GM12878 (cell line): ENCODE results near the gene UQCRH. TPM values are rescaled to one million over a fixed set of nuclear protein-coding genes. Genes with fewer than 3 reads are reported as not detected.

Source experiments
- ASH2L ChIP-seq: fragments of 300-600, 200-600 bp; sonication (generic); IDR thresholded peaks from 2 replicates; pipeline ENCODE4 v1.6.1; 2017; ENCODE audit warnings: low read depth, mild to moderate bottlenecking, borderline replicate concordance
- BCL3 ChIP-seq: IDR thresholded peaks from 2 replicates; pipeline ENCODE4 v1.6.1; 2011; ENCODE audit warnings: borderline replicate concordance, low read depth, mild to moderate bottlenecking, moderate library complexity, low read length; ENCODE audit not compliant: insufficient read depth, poor library complexity, severe bottlenecking
- CBX3 ChIP-seq: fragments of 200-600 bp; sonication (generic); IDR thresholded peaks from 2 replicates; pipeline ENCODE4 v1.6.1; 2016; ENCODE audit warnings: low read depth, borderline replicate concordance
- CEBPB ChIP-seq, 2 experiments: fragments of 150-350 bp in 1 of 2; IDR thresholded peaks; 2 replicates each; pipeline ENCODE4 v1.6.1; 2012 to 2014; ENCODE audit warnings: low read depth in 2 of 2, low read length in 2 of 2, borderline replicate concordance in 1 of 2, inconsistent platforms in 1 of 2
- CHD2 ChIP-seq: IDR thresholded peaks from 2 replicates; pipeline ENCODE4 v1.6.1; 2011; ENCODE audit warnings: low read depth, low read length, improper control_type of control experiment, borderline replicate concordance
- E2F4 ChIP-seq: IDR thresholded peaks from 2 replicates; pipeline ENCODE4 v1.6.1; 2012; ENCODE audit warnings: low read depth, low read length, improper control_type of control experiment
- ETV6 ChIP-seq, 2 experiments: fragments of 450-650 bp in 1 of 2; IDR thresholded peaks in 1 of 2; conservative IDR thresholded peaks in 1 of 2; 2 replicates each; pipeline ENCODE4 v1.6.1; 2014; ENCODE audit warnings: antibody characterized with exemption in 1 of 2, borderline replicate concordance in 1 of 2, low read depth in 1 of 2, mild to moderate bottlenecking in 1 of 2, moderate library complexity in 1 of 2
- HSF1 ChIP-seq: fragments of 150-350 bp; IDR thresholded peaks from 2 replicates; pipeline ENCODE4 v1.6.1; 2014; ENCODE audit warnings: mild to moderate bottlenecking, low read depth, low read length
- IKZF1 ChIP-seq: fragments of 450-650 bp; conservative IDR thresholded peaks from 2 replicates; pipeline ENCODE4 v1.6.1; 2017; ENCODE audit warnings: antibody characterized with exemption, mild to moderate bottlenecking
- IRF4 ChIP-seq: IDR thresholded peaks from 2 replicates; pipeline ENCODE4 v1.6.1; 2011; ENCODE audit warnings: low read depth, low read length
- MTA2 ChIP-seq: fragments of 450-650 bp; IDR thresholded peaks from 2 replicates; pipeline ENCODE4 v1.6.1; 2016; ENCODE audit warnings: low read depth, mild to moderate bottlenecking, moderate library complexity
- MYC ChIP-seq: IDR thresholded peaks from 2 replicates; pipeline ENCODE4 v1.6.1; 2011; ENCODE audit warnings: mild to moderate bottlenecking, low read length, moderate library complexity, inconsistent platforms; ENCODE audit not compliant: insufficient read depth, insufficient replicate concordance, insufficient read length, severe bottlenecking
- NBN ChIP-seq: fragments of 450-650 bp; IDR thresholded peaks from 2 replicates; pipeline ENCODE4 v1.6.1; 2016
- NFXL1 ChIP-seq: fragments of 450-650 bp; IDR thresholded peaks from 2 replicates; pipeline ENCODE4 v1.6.1; 2017; ENCODE audit warnings: antibody characterized with exemption, mild to moderate bottlenecking, borderline replicate concordance
- POLR2AphosphoS2 ChIP-seq: IDR thresholded peaks from 2 replicates; pipeline ENCODE4 v1.6.1; 2011; ENCODE audit warnings: low read depth, mild to moderate bottlenecking, low read length, improper control_type of control experiment, moderate library complexity
- POLR2AphosphoS5 ChIP-seq: IDR thresholded peaks from 2 replicates; pipeline ENCODE4 v1.6.1; 2011; ENCODE audit warnings: mild to moderate bottlenecking, low read length, inconsistent platforms
- RB1 ChIP-seq: fragments of 450-650 bp; formaldehyde crosslinking; IDR thresholded peaks from 2 replicates; pipeline ENCODE4 v1.6.1; 2017; ENCODE audit warnings: mild to moderate bottlenecking, borderline replicate concordance
- RBBP5 ChIP-seq: fragments of 200-600 bp; sonication (generic); conservative IDR thresholded peaks from 2 replicates; pipeline ENCODE4 v1.6.1; 2016
- SMAD1 ChIP-seq: fragments of 450-650 bp; IDR thresholded peaks from 2 replicates; pipeline ENCODE4 v1.6.1; 2018; ENCODE audit warnings: mild to moderate bottlenecking, low read depth; ENCODE audit not compliant: partially characterized antibody
- SMAD5 ChIP-seq: IDR thresholded peaks from 2 replicates; pipeline ENCODE4 v1.6.1; 2016; ENCODE audit warnings: antibody characterized with exemption, low read depth
- SUZ12 ChIP-seq: fragments of 200-600 bp; sonication (generic); IDR thresholded peaks from one replicate; pipeline ENCODE4 v1.6.1; 2018; ENCODE audit warnings: antibody characterized with exemption, mild to moderate bottlenecking; ENCODE audit not compliant: unreplicated experiment
- USF1 ChIP-seq: IDR thresholded peaks from 2 replicates; pipeline ENCODE4 v1.6.1; 2011; ENCODE audit warnings: borderline replicate concordance, low read depth, mild to moderate bottlenecking, moderate library complexity, mixed read lengths, low read length; ENCODE audit not compliant: insufficient read depth; ENCODE audit errors: extremely low read length
- ZNF207 ChIP-seq: fragments of 450-650 bp; IDR thresholded peaks from 2 replicates; pipeline ENCODE4 v1.6.1; 2014; ENCODE audit warnings: antibody characterized with exemption, mild to moderate bottlenecking, borderline replicate concordance
- ZNF24 ChIP-seq: fragments of 450-650 bp; IDR thresholded peaks from 2 replicates; pipeline ENCODE4 v1.6.1; 2017; ENCODE audit warnings: antibody characterized with exemption, mild to moderate bottlenecking
- ZNF622 ChIP-seq: fragments of 450-650 bp; IDR thresholded peaks from 2 replicates; pipeline ENCODE4 v1.6.1; 2017; ENCODE audit warnings: mild to moderate bottlenecking, inconsistent platforms
- ZSCAN29 ChIP-seq: fragments of 450-650 bp; IDR thresholded peaks from 2 replicates; pipeline ENCODE4 v1.6.1; 2017; ENCODE audit warnings: mild to moderate bottlenecking, moderate library complexity
- polyA plus RNA-seq, 11 experiments: library from polyadenylated mRNA; depleted of rRNA in 4 of 11; unstranded in 6 of 11; stranded (reverse) in 5 of 11; fragments of >200 nt; fragmentation: Nextera tagmentation in 4 of 11; fragmentation: Illumina TruSeq in 1 of 11; extraction: Ambion mirVana in 4 of 11; extraction: Trizol in 1 of 11; gene quantifications; 1 replicate in 1 of 11; 2 replicates in 10 of 11; pipeline versions ENCODE4 v1.2.1 to v1.2.3, GENCODE V29; 2011 to 2016; ENCODE audit warnings: inconsistent platforms in 2 of 11, missing spikeins in 2 of 11, low read depth in 1 of 11
- total RNA-seq, 4 experiments: library from RNA; depleted of rRNA in 3 of 4; stranded (reverse); fragments of >200 nt in 3 of 4; fragmentation: Illumina TruSeq in 1 of 4; extraction: Trizol in 1 of 4; gene quantifications; 2 replicates each; pipeline versions ENCODE4 v1.2.1 to v1.2.3, GENCODE V29; 2013 to 2021

UQCRH gene
- total and polyA plus RNA-seq, 10 of the 15 experiments (the other 5 are each of a cell fraction or from before 2014, with no cell fraction given) = 363 to 1,782 (median 597) TPM

- TF ChIP-seq E2F4 = peak; percentile 4; the same call in 1 of the 2 replicates
- TF ChIP-seq BCL3 = no peak
- TF ChIP-seq IRF4 = no peak
- 0 out of 2 replicates have a peak, but pooled peaks have one; percentile 26 for TF ChIP-seq MTA2
- 0 out of 2 replicates have a peak, but pooled peaks have one; percentile 35 for TF ChIP-seq HSF1
- no peak for TF ChIP-seq CHD2
- TF ChIP-seq CBX3 = no peak
- no peak for TF ChIP-seq ASH2L
- no peak for TF ChIP-seq ETV6 (conservative IDR thresholded peaks at IDR 0.05 in 1 of 2, IDR thresholded peaks at IDR 0.05 in 1 of 2; ENCODE audit: borderline replicate concordance in 1 of 2, low read depth in 1 of 2)
- TF ChIP-seq SMAD5 = 0 out of 2 replicates have a peak, but pooled peaks have one; percentile 26
- peak; percentile 64 for TF ChIP-seq USF1
- peak; percentile 89 for TF ChIP-seq POLR2AphosphoS5
- peak; percentile 90 for TF ChIP-seq IKZF1
- TF ChIP-seq POLR2AphosphoS2 = peak; percentile 52; the same call in 1 of the 2 replicates
- no peak for TF ChIP-seq RBBP5
- no peak for TF ChIP-seq ZNF24
- no peak for TF ChIP-seq NFXL1
- TF ChIP-seq SMAD1 = peak; percentile 25
- TF ChIP-seq ZNF622 = no peak
- no peak for TF ChIP-seq CEBPB (IDR thresholded peaks at IDR 0.05; ENCODE audit: borderline replicate concordance in 1 of 2, low read depth in 2 of 2, low read length in 2 of 2)
- peak; percentile 94 for TF ChIP-seq NBN
- peak; percentile 68; the same call in 1 of the 2 replicates for TF ChIP-seq RB1
- peak; percentile 99 for TF ChIP-seq ZNF207
- TF ChIP-seq MYC = peak; percentile 27
- no peak for TF ChIP-seq ZSCAN29
- no peak for TF ChIP-seq SUZ12
These were observed at the start of gene UQCRH, which contains the start of gene LRRC41 (continued) for GRCh38 chr1:46303038-46303871.
